ENCODE data around the gene CA14.

DNA sequence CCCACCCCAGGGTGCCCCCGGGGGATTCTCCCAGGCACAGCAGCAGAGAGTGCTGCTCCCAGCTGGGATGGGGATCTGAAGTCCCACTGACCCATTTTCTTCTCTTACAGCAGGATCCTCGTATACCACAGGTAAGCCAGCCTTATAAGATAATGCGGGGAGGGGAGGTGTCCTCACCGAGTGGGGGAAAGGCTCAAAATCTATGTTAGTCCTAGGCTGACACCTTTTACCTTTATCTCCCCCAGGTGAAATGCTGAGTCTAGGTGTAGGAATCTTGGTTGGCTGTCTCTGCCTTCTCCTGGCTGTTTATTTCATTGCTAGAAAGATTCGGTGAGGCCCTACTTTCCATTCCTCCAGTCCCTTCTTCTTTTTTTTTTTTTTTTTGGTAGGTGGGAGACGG, 6.0 kb downstream of the CA14 start:
- no peak for TF ChIP-seq POLR2A (IDR thresholded peaks at IDR 0.05)
- TF ChIP-seq CTCF (IDR thresholded peaks at IDR 0.05): no peak

All from body of pancreas (tissue), 4 donors.